Cerebellar nuclear complex (tissue), 1 donor: ENCODE data around the gene COQ8A.
"Not testable (repeated sequence)": the region's sequence is repeated elsewhere in the genome, so short reads cannot be mapped to it uniquely, and the experiment has no call there.

ENCODE experiments used
- DNase-seq, 2 experiments: peaks; one replicate each; lab custom pipeline; 2025; lab: John Stamatoyannopoulos, UW

The COQ8A gene

DNA sequence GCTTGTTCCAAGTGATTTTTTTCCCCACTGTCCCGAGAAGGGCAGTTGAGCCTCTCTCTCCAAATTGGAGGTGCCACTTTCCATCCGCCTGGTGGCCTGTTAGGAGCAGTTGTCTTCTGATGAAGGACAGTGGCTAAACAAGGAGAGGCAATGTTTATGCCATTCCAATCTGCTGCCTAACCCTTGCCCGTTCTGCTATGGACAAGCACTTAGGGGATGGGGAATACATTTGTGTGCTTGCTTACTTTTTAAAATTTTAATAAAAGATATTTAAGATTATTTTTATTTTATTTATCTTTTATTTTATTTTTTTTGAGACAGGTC lies 12.0 kb downstream of the COQ8A start:
- DNase-seq, result no peak

DNA sequence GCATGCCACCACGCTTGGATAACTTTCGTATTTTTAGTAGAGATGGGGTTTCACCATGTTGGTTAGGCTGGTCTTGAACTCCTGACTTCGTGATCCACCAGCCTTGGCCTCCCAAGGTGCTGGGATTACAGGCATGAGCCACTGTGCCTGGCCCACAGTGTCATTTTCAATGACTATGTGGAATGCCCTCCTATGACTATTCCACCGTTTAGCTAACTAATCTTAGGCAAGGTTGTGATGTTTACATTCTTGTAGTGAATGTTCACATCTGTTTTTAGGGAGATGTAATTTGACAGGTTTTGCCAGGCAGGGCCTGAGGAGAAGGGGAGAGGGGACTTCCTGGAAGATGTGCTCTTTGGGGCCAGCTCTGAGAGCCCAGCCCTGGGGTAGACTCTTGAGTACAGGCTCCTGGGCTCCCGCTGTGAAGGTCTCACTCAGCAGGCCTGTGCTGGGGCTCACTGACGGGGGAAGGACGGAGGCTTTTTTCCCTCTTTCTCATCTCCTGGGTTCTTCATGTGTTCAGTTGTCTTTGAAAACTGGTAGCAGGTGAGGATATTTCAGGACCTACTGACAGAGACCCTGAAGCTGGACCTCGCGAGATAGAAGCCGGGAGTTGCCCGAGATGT lies 13.2 kb downstream of the COQ8A start:
- no peak for DNase-seq

DNA sequence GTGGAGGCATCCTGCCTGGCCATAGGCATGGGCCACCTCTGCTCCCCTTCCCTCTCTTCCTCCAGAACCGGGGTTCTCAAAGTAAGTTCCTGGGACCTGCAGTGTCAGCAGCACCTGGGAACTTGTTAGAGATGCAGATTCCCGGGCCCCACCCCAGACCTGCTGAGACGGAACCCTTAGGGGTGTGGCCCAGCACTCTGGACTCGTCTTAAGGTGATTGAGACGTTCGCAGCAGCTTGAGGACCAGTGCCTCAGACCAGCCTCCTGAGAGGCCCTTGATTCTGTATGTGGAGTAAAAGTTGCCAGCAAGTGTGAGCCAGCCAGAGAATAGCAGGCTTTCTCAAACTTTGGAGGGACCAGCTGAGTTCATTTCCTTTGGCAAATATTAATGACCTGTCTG lies 14.2 kb downstream of the COQ8A start:
- DNase-seq, result no peak

GRCh38 chr1:226954777-226955176 lies 14.7 kb downstream of the COQ8A start:
- no peak for DNase-seq

DNA sequence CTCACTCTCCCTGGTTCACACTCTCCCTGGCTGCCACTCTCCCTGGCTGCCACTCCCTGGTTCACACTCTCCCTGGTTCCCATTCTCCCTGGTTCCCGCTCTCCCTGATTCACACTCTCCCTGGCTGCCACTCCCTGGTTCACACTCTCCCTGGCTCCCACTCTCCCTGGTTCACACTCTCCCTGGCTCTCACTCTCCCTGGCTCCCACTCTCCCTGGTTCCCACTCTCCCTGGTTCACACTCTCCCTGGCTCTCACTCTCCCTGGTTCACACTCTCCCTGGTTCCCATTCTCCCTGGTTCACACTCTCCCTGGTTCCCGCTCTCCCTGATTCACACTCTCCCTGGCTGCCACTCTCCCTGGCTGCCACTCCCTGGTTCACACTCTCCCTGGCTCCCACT lies 15.8 kb downstream of the COQ8A start:
- not testable (repeated sequence) for DNase-seq

DNA sequence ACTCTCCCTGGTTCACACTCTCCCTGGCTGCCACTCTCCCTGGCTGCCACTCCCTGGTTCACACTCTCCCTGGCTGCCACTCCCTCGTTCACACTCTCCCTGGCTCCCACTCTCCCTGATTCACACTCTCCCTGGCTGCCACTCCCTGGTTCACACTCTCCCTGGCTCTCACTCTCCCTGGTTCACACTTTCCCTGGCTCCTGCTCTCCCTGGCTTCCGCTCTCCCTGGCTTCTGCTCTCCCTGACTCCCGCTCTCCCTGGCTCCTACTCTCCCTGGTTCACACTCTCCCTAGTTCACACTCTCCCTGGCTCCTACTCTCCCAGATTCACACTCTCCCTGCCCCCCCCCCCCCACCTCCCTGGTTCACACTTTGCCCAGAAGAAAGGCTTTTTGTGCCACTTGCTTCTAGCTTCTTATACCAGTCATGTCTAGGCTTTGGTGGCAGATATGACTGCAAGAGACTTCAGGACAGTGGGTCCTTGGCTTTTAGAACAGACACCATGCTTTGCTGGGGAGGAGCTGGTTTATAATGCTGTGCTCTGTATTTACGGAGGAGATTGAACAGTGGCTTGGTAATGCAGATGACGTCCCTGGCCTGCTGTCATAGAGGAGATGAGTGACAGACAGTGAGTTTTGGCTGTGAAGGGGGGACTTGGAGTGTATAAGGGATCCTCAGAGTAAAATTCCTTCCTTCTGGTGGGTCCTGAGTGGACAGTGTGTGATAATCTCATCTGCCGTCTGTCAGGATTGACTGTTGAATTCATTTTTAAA lies 17.0 kb downstream of the COQ8A start:
- DNase-seq, result no peak

- no peak for DNase-seq
These were observed 17.6 kb downstream of the COQ8A start for GRCh38 chr1:226957714-226958113.

- no peak for DNase-seq
These were observed 18.2 kb downstream of the COQ8A start for GRCh38 chr1:226958300-226958699.

- no peak for DNase-seq
These were observed 20.2 kb downstream of the COQ8A start for GRCh38 chr1:226960256-226960655.

DNA sequence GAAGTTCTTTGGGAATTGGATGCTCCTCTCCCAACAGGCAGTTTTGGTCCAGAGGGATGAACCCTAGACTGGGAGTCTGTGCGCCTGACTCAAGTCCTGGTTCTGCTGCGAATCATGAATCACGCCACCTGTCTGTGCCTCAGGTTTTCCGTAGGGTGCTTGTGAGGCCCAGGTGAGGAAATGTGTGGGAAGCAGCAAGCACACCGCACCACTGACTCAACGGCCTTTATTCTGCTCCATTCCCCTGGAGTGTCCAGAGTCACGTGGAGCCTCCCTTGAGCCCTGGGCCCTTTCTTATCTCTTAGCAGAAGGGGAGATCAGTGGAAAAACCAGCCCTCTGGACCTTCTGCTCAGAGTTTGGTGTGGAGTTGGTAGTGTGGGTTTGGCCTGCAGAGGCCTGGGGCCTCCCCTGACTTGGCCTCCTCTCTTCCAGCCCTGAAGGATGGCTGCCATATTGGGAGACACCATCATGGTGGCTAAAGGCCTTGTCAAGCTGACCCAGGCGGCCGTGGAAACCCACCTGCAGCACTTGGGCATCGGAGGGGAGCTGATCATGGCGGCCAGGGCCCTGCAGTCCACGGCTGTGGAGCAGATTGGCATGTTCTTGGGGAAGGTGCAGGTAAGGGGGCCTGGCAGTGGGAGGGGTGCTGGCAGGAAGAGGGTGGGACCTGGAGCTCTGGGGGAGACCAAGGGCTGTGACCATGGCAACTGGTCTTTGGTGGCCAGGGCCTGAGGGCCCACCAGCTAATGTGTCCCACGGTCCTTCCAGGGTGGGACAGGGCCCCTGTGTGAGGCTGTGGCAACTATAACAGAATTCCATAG lies 21.1 kb downstream of the COQ8A start:
- DNase-seq, result no peak

DNA sequence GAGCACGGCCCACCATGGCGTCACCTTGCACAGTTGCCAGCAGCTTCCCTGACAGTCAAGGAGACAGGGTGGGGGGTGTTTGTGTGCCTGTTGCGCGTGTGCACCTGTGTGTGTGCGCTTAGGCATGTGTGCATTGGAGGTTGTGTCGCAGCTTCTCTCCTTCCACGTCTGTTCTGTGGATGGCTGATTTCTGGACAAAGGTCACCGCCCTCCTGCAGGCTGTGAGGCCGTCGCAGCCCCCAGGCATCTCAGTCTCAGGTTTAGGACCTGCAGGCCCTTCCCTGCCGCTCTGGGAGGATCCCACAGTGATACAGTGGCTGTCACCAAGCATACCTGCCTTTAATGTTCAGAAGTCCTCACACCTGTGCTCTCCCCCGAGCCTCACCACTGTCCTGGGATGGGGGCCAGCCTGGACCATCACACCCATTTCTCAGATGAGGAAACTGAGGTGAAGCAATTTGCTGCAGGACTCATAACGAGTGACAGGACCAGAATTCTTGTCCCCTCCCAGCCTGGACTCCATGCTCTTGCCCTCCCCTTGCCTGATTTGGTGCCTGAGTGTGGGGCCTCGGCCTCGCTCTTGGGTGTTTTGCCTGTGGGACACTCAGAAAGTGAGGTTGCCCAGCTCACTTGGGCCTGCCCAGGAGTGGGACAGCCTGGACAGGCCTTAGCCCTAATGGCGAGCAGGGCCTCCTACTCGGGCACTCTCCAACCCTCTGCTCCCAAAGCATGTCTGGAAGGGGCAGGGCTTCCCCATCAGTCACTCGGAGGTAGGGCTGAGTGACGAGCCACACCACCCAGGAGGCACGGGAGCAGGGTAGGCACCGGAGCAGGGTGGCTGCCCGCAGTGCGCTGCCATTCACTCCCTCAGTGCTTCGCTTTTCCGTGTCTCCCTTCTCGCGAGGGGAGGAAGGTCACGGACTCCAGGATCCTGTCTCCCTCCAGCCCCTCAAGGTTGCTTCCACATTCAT lies 22.6 kb downstream of the COQ8A start:
- DNase-seq, result no peak

- DNase-seq, result no peak
These were observed 24.0 kb downstream of the COQ8A start for GRCh38 chr1:226964068-226964425.

- no peak for DNase-seq
These were observed 24.8 kb downstream of the COQ8A start for GRCh38 chr1:226964611-226965486.

GRCh38 chr1:226965581-226966440 lies 25.7 kb downstream of the COQ8A start:
- DNase-seq, result no peak

DNA sequence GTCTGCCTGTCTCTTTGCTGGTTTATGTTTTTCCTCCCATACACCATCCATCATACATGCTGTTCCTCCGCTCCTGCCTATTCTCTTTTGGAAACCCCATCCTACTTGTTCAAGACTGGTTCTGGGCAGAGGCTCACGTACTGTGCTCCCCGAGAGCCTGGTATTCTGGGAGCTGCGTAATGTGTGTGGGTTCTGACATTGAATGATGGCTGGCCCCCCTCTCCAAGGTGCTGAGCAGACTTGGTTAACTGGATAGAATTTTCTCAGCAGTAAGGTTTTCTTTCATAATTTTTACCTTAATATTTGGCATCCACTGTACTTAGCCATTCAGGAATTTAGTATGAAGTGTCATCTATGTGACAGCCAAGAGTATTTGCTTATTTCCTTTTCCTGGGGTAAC lies 26.6 kb downstream of the COQ8A start:
- DNase-seq, result no peak

DNA sequence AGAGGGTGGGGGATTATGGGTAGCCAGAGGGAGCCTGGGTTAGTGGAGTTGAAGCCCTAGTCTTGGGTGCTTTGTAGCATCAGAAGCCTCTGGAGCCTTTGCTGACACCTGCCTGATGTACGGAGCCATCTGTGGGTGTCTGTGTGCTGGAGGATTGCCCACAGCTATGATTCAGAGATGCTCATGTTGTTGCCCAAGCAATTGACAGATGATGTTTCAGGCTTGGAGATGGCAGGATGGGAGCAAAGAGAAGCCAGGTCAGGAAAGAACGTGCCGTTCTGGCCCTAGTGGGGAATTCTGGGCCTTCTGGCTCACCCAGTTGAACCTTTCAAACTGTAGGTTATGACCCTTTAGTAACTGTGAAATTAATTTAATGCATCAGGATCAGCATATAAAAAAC lies 27.6 kb downstream of the COQ8A start:
- peak; percentile 29 to 83 for DNase-seq

DNA sequence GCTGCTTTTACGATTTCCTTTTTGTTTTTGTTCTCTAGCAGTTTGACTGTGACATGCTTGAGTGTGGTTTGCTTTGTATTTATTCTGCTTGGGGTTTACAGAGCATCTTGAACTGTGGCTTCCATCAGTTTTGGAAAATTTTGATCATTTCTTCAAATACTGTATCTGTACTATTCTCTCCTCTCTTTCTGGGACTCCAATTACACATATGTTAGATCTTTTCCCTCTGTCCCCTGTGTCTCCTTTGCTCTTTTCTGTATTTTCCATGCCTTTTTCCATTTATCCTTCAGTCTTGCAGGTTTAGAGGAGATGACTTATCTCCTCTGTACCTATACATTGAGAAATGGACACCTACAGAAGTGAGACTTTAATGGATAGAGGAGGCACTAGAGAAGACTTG lies 31.7 kb downstream of the COQ8A start:
- no peak for DNase-seq

- DNase-seq, result no peak
These were observed 32.8 kb downstream of the COQ8A start for GRCh38 chr1:226972931-226973330.

DNA sequence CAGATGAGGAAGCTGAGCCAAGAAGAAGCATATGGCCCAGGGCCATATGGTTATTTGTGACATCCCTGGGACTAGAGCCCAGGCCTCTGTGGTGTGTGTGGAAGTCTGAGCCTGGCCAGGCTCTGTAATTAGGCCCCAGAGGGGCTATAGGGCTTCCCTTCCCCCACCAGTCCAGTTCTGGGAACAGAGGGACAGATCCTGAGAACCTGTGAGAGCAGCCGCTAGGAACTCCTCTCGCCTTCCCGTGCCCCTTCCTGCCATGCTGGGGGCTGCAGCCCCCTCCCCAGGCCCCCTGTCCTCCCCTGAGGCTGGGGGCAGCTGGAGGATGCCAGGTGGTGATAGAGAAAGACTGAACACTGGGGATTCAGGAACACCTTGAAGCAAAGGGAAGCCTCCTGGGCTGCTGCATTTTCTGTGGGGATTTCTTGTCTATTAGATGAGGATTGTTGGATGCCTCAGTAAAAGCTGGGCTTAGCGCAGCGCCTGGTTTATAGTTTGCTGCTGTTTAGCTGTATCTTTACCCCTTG lies 33.3 kb downstream of the COQ8A start:
- peak; percentile 32 to 75 for DNase-seq
